Activated T-cell treated with anti-CD3 and anti-CD28 coated beads, Interleukin-2, amount 50 U/mL, for 4 hours (primary cell): ENCODE results near the gene TPH1. TPM values are rescaled to one million over a fixed set of nuclear protein-coding genes. Genes with fewer than 3 reads are reported as not detected.
A peak's percentile ranks its signal among the peaks of the same experiment; 100 is the strongest.
"Not testable (repeated sequence)": the region's sequence is repeated elsewhere in the genome, so short reads cannot be mapped to it uniquely, and the experiment has no call there.

ENCODE experiments used
- ATAC-seq, 2 donors: fragments of 200-7000 bp; cut with Tn5 transposase; one replicate each; pipeline ENCODE4 v1.10.0; 2021
- DNase-seq: peaks from one replicate; pipeline ENCODE4 v3.0.0-alpha.2; 2020
- H3K27me3 Mint-ChIP-seq: one replicate; pipeline ENCODE4 v1.8.0; 2021; ENCODE audit warnings: low read depth, mixed read lengths
- H3K36me3 Mint-ChIP-seq: one replicate; pipeline ENCODE4 v1.8.0; 2022; ENCODE audit warnings: mixed read lengths; ENCODE audit not compliant: insufficient read depth
- H3K4me1 Mint-ChIP-seq: one replicate; pipeline ENCODE4 v1.8.0; 2021; ENCODE audit warnings: low read depth, mixed read lengths
- H3K4me3 Mint-ChIP-seq: one replicate; pipeline ENCODE4 v1.8.0; 2021; ENCODE audit warnings: mild to moderate bottlenecking, moderate library complexity, mixed read lengths
- H3K9me3 Mint-ChIP-seq: one replicate; pipeline ENCODE4 v1.8.0; 2021; ENCODE audit warnings: mixed read lengths
- total RNA-seq, 3 donors: library from RNA; stranded (reverse); gene quantifications; one replicate each; pipeline ENCODE4 v1.2.1, GENCODE V29; 2021

The TPH1 gene
- total RNA-seq, 3 donors from 2014 or later: 0.35 to 0.51 (median 0.40) TPM

DNA sequence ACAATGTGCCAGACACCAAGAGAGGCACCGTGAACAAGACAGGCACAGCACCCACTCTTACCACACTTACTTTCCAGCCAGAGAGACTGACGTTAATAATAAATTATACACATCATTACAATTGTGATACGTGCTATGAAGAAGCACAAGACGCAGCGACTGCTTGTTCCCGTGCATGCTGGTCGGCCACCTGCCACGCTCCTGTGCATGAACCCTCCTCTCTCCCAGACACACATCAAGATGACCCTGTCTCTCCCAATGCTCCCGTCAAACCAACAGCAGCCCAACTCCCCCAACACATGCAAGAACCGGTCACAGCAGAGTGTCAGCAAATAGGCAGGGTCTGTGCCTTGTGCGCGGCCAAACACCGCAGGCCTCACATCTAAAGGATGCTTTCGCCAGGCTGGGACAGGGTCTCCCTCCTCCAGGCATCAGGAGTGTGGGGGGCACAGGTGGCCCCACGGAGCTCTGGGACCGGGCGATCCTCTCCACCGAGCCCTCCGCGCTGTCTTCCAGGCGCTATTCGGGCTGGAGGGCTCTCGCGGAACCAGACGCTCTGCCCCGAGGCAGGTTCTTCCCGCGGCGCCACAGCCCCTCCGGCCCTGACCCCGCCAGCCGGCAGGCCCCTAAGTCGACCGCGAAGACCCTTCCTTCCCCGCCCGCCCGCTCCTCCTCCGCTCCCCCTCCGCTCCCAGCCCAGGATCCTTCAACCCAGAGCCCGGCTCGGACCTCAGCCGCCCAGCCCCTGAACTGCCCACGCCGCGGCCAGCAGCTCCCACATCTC, 33.8 kb downstream of the TPH1 start:
- Mint-ChIP-seq H3K9me3 (peaks cover 4% of the 10 kb centered on the region), H3K4me3 (peak overlapping the region; percentile 98), H3K36me3 (peaks cover 2% of the 10 kb centered on the region), H3K4me1 (peaks cover 37% of the 10 kb centered on the region), H3K27me3 (no peaks in the 10 kb centered on the region)
- no peak for DNase-seq
- peak; percentile 2 to 6 for ATAC-seq

DNA sequence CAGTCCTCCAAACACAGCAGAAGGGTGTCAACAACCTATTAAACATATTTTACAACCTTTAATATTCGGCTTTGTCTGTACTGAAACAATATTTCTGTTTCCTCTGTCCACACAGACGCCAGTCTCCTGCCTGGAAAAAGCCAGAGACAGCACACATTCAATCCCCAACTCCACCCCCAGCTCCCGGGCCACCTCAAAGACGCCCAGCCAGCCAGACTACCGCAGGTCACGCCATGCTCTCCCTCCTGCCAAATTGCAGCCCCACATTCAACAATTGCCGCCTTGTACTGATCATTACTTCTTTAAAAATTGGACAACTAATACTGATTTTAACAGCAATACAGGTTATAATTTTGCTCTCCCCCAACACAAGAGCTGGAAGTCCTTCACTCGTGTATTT, 34.4 kb downstream of the TPH1 start:
- ATAC-seq: no peak
- H3K4me3 Mint-ChIP-seq: peak overlapping the region; percentile 98
- peaks cover 4% of the 10 kb centered on the region for H3K9me3 Mint-ChIP-seq
- peaks cover 4% of the 10 kb centered on the region for H3K36me3 Mint-ChIP-seq
- no peak for DNase-seq
- no peaks in the 10 kb centered on the region for H3K27me3 Mint-ChIP-seq
- H3K4me1 Mint-ChIP-seq: peaks cover 37% of the 10 kb centered on the region

DNA sequence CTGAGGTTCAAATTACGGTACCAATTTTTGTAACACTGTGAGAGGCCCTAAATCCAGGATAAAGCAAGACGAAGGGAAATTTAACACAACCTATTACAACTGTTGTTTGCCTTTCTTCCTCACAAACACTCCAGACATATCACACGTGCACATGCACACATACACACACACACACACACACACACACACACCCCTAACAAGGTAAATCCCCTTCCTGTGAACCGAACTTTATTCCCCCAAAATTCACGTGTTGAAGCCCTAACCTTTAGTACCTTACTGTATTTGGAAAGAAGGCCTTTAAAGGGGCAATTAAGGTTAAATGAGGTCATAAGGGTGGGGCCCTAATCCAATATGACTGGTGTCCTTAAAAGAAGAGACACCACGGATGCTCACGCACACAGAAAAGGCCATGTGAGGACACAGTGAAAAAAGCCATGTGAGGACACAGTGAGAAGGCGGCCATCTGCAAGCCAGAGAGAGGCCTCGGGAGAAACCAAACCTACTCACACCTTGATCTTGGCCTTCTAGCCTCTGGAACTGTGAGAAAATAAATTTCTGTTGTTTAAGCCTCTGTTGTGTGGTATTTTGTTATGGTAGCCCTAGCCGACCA, 35.0 kb downstream of the TPH1 start:
- no peaks in the 10 kb centered on the region for H3K27me3 Mint-ChIP-seq
- H3K4me3 Mint-ChIP-seq: peak overlapping the region; percentile 98
- DNase-seq (no peak), ATAC-seq (no peak)
- H3K36me3 Mint-ChIP-seq: peaks cover 6% of the 10 kb centered on the region
- H3K4me1 Mint-ChIP-seq: peaks cover 37% of the 10 kb centered on the region
- H3K9me3 Mint-ChIP-seq: peaks cover 4% of the 10 kb centered on the region

DNA sequence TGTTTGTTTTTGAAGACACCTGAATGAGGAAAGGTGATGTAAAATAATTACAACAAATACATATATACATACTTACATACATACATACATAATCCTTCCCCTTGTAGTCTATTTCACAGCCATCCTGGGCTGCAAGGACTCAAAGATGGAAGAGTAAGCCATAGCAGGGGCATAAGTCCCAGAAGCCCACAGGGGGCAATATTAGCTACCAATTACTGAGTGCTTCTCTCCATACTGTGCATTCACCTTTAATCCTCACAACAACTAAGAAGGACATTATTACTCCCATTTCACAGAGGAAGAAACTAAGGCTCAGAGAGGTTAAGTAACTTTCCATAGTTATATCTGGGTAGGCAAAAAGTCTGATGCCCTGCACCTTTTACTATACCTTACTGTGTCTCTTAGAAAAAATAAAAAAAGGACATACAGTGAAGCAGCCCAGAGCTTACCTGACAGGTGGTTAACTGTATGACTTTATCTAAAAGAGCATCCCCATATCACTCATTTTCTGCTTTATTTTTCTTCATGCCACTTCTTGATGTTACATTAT, 35.9 kb downstream of the TPH1 start:
- Mint-ChIP-seq H3K36me3 (peaks cover 11% of the 10 kb centered on the region), H3K4me3 (no peak overlapping the region), H3K9me3 (peaks cover 4% of the 10 kb centered on the region), H3K4me1 (peaks cover 34% of the 10 kb centered on the region), H3K27me3 (no peaks in the 10 kb centered on the region)
- ATAC-seq: no peak
- DNase-seq: no peak

DNA sequence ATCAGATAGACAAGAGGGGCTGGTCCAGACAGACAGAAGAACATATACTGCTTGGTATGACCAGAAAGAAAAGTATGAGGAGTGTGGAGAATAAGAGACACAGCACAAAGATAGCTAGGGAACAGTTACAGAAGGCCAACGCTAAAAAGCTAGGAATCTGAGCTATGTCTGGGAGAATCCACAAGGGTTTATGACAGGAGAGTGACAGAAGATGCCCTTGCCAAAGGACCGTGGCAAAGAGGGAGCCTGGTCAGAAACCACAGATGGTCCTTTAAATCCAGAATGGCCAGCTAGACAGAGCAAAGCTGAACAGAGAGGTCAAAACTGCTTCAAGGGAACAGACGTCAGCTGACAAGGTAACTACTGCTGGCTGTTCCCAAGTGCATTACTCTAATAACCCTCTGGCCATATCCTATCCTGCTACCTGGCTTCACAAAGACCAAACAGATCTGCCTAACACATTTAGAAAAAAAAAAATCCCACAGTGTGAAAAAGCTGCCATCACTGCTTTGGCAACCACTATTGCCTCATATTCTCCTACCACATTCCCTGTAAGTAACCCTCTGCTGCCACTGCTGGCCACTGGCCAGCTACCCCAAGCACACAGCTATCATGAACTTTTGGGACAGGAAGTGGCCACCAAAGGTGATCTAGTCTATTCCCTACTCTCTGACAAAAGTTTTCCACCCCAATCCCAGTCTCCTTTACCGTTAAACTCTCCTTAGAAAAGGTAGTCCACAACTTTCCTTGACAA, 40.5 kb downstream of the TPH1 start:
- H3K9me3 Mint-ChIP-seq: no peaks in the 10 kb centered on the region
- ATAC-seq: no peak
- peaks cover 2% of the 10 kb centered on the region for H3K4me1 Mint-ChIP-seq
- no peak overlapping the region for H3K4me3 Mint-ChIP-seq
- no peaks in the 10 kb centered on the region for H3K27me3 Mint-ChIP-seq
- peaks cover 26% of the 10 kb centered on the region for H3K36me3 Mint-ChIP-seq
- no peak for DNase-seq

DNA sequence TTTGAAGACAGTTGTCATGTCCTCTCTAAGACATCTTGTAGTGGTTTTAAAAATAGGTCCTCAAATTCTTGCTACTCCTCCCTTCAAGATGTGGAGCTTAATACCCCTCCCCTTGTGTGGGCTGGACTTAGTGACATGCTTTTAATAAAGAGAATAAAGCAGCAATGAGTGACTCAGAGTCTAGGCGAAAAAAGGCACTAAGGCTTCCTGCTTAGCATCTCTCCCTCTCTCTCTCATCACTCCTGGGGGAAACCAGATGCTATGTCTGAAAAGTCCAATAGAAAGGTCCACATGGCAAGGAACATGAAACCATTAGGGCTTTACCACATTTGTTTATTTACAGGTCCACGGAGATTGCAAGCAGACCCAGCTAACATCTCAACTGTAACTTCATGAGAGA, 44.9 kb downstream of the TPH1 start:
- ATAC-seq: no peak
- Mint-ChIP-seq H3K4me3 (no peak overlapping the region), H3K9me3 (no peaks in the 10 kb centered on the region), H3K4me1 (peaks cover 7% of the 10 kb centered on the region), H3K36me3 (peaks cover 42% of the 10 kb centered on the region), H3K27me3 (no peaks in the 10 kb centered on the region)
- no peak for DNase-seq

DNA sequence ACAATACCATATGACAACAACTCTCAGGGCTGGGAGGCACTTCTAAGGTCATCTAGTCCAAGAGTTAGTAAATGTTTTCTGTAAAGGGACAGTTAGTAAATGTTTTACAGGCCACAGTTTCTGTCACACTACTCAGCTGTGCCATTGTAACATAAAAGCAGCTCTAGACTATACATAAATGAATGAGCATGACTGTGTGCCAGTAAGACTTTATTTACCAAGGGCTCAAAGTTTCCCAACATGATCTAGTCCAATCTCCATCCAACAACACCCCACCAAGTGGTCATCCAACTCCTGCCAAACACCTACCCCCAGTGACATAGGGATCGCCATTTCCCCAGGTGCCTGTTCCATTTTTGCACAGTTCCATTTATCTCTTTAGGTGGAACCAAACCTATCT, 45.3 kb downstream of the TPH1 start:
- ATAC-seq (no peak), DNase-seq (no peak)
- Mint-ChIP-seq H3K27me3 (no peaks in the 10 kb centered on the region), H3K36me3 (peaks cover 45% of the 10 kb centered on the region), H3K4me3 (no peak overlapping the region), H3K9me3 (no peaks in the 10 kb centered on the region), H3K4me1 (peaks cover 7% of the 10 kb centered on the region)

DNA sequence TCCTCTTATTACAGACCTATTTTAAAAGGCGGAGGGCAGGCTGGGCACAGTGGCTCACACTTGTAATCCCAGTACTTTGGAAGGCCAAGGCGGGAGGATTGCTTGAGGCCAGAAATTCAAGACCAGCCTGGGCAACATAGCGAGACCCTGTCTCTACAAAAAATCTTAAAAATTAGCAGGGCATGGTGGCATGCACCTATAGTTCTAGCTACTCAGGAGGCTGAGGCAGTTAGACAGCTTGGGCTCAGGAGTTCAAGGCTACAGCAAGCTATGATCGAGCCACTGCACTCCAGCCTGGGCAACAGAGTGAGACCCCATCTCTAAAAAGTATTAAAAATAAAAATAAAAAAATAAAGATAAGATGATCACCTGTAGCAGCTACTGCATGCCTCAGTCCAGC, 45.9 kb downstream of the TPH1 start:
- H3K36me3 Mint-ChIP-seq: peaks cover 47% of the 10 kb centered on the region
- ATAC-seq, DNase-seq, H3K4me3 Mint-ChIP-seq, H3K9me3 Mint-ChIP-seq, H3K4me1 Mint-ChIP-seq, H3K27me3 Mint-ChIP-seq: not testable (repeated sequence)

Other genes starting within 250 kb of the TPH1 start
- gene SERGEF, start 33.2 kb downstream of the TPH1 start, total RNA-seq: 10 to 100 TPM; 17.6 to 22.5 (median 18.6) TPM
- 10 to 100 TPM; 35.0 to 36.3 (median 35.8) TPM for gene SAAL1, start 59.8 kb upstream of the TPH1 start, total RNA-seq
- gene MRGPRX3, start 86.3 kb upstream of the TPH1 start, total RNA-seq: not detected
- not detected for gene MRGPRX4, start 126.6 kb upstream of the TPH1 start, total RNA-seq
- not detected for gene SAA4, start 190.5 kb upstream of the TPH1 start, total RNA-seq
- gene SAA2, start 202.4 kb upstream of the TPH1 start, total RNA-seq: 1 to 10 TPM; 4.5 to 6.3 (median 5.0) TPM
- gene SAA1, start 220.0 kb upstream of the TPH1 start, total RNA-seq: 1 to 10 TPM; 4.3 to 6.1 (median 5.6) TPM